A673 (cell line): ENCODE data around the gene AGAP1. TPM values are rescaled to one million over a fixed set of nuclear protein-coding genes. Genes with fewer than 3 reads are reported as not detected.

Experiments used
- BruUV-seq: library from RNA; stranded (reverse); fragments of 400-500 nt; replicated peaks from 2 replicates; lab custom pipeline; 2021; lab: Mats Ljungman, UMichigan
- CTCF ChIA-PET: fragments of 300-600 bp; sonication (Branson Sonifier 250); formaldehyde crosslinking; loops from one replicate; lab custom pipeline; 2022; ENCODE audit warnings: antibody characterized with exemption; lab: Charles Lee
- POLR2A ChIA-PET: fragments of 300-600 bp; sonication (Branson Sonifier 250); formaldehyde crosslinking; loops from one replicate; lab custom pipeline; 2022; ENCODE audit warnings: antibody characterized with exemption; ENCODE audit not compliant: low non-redundant PET; lab: Charles Lee
- DNase-seq: peaks from one replicate; pipeline ENCODE4 v3.0.0-alpha.2; 2015; ENCODE audit warnings: low spot score
- H3K27ac ChIP-seq: fragments of 200-600 bp; sonication (generic); 2 replicates; pipeline ENCODE4 v1.5.1; 2016; ENCODE audit warnings: mixed run types, low read depth, mild to moderate bottlenecking, mixed read lengths, antibody characterized with exemption, low read length; ENCODE audit not compliant: poor library complexity, severe bottlenecking
- H3K27me3 ChIP-seq: fragments of 200-600 bp; sonication (generic); replicated peaks from 2 replicates; pipeline ENCODE4 v1.6.1; 2017; ENCODE audit warnings: mixed run types, low read depth, mild to moderate bottlenecking, mixed read lengths, antibody characterized with exemption, low read length; ENCODE audit not compliant: insufficient read depth, poor library complexity
- H3K36me3 ChIP-seq: fragments of 200-600 bp; sonication (generic); 2 replicates; pipeline ENCODE4 v1.6.1; 2016; ENCODE audit warnings: mixed run types, mild to moderate bottlenecking, mixed read lengths, antibody characterized with exemption, low read length; ENCODE audit not compliant: insufficient read depth, poor library complexity, severe bottlenecking
- H3K4me1 ChIP-seq: fragments of 200-600 bp; sonication (generic); 2 replicates; pipeline ENCODE4 v1.6.1; 2017; ENCODE audit warnings: mixed run types, mild to moderate bottlenecking, mixed read lengths, antibody characterized with exemption, low read length; ENCODE audit not compliant: insufficient read depth, poor library complexity, severe bottlenecking
- H3K4me3 ChIP-seq: fragments of 200-600 bp; sonication (generic); 2 replicates; pipeline ENCODE4 v1.5.1; 2016; ENCODE audit warnings: low read depth, mixed run types, mild to moderate bottlenecking, mixed read lengths, low read length; ENCODE audit not compliant: poor library complexity, severe bottlenecking
- H3K9me3 ChIP-seq: fragments of 200-600 bp; sonication (generic); 2 replicates; pipeline ENCODE4 v1.6.1; 2016; ENCODE audit warnings: mixed run types, low read depth, mild to moderate bottlenecking, mixed read lengths, antibody characterized with exemption, low read length; ENCODE audit not compliant: poor library complexity, severe bottlenecking
- EZH2 ChIP-seq: fragments of 200-600 bp; sonication (generic); IDR thresholded peaks from 2 replicates; pipeline ENCODE4 v1.6.1; 2017; ENCODE audit warnings: borderline replicate concordance, low read depth, mild to moderate bottlenecking, mixed read lengths, antibody characterized with exemption, low read length; ENCODE audit not compliant: poor library complexity, severe bottlenecking
- intact Hi-C: fragments of 100-400 bp; cut with micrococcal nuclease; formaldehyde crosslinking; loops from one replicate; pipeline ENCODE4 v1.10.0; 2022; ENCODE audit not compliant: unreplicated experiment
- total RNA-seq: library from RNA; stranded (reverse); gene quantifications from 2 replicates; pipeline ENCODE4 v1.2.3, GENCODE V29; 2021
- TF ChIP-seq, protein P1 (sequence below): fragments of 300-800, 200-600 bp; sonication (generic); conservative IDR thresholded peaks from 2 replicates; pipeline ENCODE4 v1.5.1; 2017; ENCODE audit warnings: low read depth, mild to moderate bottlenecking, antibody characterized with exemption, low read length, moderate library complexity, mixed read lengths

Gene AGAP1
- total RNA-seq, 1 experiment from 2014 or later: 25.3 TPM

DNA sequence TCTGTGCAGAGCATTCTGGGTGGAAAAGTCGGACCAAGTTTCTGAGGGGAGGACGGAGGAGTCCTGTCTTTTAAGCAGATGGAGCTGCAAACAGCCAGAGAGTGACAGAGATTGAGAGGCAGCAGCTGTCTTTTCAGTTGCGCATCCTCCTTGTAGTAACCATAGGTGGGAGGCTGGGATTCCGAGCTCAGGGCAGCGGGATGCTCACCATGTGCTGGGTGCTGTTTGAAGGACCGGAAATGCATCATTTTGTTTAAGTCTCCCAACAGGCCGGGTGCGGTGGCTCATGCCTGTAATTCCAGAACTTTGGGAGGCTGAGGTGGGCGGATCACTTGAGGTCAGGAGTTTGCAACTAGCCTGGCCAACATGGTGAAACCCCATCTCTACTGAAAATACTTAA lies 93.4 kb downstream of the AGAP1 start:
- Histone ChIP-seq H3K36me3 (no peaks in the 10 kb centered on the region), H3K27ac (no peak overlapping the region), H3K4me1 (no peaks in the 10 kb centered on the region), H3K4me3 (no peak overlapping the region), H3K27me3 (no peaks in the 10 kb centered on the region), H3K9me3 (no peaks in the 10 kb centered on the region)
- DNase-seq: no peak
- ChIA-PET CTCF (no interaction called here), POLR2A (no interaction called here)
- TF ChIP-seq EZH2: no peak
- TF ChIP-seq, protein P1, sequence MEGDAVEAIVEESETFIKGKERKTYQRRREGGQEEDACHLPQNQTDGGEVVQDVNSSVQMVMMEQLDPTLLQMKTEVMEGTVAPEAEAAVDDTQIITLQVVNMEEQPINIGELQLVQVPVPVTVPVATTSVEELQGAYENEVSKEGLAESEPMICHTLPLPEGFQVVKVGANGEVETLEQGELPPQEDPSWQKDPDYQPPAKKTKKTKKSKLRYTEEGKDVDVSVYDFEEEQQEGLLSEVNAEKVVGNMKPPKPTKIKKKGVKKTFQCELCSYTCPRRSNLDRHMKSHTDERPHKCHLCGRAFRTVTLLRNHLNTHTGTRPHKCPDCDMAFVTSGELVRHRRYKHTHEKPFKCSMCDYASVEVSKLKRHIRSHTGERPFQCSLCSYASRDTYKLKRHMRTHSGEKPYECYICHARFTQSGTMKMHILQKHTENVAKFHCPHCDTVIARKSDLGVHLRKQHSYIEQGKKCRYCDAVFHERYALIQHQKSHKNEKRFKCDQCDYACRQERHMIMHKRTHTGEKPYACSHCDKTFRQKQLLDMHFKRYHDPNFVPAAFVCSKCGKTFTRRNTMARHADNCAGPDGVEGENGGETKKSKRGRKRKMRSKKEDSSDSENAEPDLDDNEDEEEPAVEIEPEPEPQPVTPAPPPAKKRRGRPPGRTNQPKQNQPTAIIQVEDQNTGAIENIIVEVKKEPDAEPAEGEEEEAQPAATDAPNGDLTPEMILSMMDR: no peak
- BruUV-seq: no TSS peak
- intact Hi-C loops: no loop called here

DNA sequence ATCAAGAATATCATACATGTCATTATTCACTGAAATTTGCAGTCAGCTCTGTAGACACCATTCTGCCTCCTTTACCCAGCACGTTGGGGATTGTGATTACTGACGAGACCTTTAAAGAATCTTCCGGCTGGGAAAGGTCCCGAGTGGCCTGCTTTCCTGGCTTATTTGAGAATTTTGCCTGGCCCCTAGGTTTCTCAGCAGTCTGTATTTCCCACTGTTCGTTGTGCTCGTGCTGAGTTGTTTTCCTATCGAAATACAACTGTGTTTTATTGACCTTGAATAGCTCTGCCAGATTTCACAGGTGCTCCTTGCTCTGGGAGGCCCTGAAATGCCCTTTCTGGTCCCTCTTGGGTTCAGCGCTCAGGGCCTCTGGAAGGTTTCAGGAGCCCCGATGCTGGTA lies 94.9 kb downstream of the AGAP1 start:
- no peaks in the 10 kb centered on the region for H3K9me3 ChIP-seq
- no peak overlapping the region for H3K27ac ChIP-seq
- ChIA-PET POLR2A (no interaction called here), CTCF (no interaction called here)
- no TSS peak for BruUV-seq
- H3K27me3 ChIP-seq: no peaks in the 10 kb centered on the region
- TF ChIP-seq, protein P1: no peak
- no peak for TF ChIP-seq EZH2
- H3K36me3 ChIP-seq: no peaks in the 10 kb centered on the region
- no peak overlapping the region for H3K4me3 ChIP-seq
- intact Hi-C loops: no loop called here
- no peaks in the 10 kb centered on the region for H3K4me1 ChIP-seq
- DNase-seq: no peak

DNA sequence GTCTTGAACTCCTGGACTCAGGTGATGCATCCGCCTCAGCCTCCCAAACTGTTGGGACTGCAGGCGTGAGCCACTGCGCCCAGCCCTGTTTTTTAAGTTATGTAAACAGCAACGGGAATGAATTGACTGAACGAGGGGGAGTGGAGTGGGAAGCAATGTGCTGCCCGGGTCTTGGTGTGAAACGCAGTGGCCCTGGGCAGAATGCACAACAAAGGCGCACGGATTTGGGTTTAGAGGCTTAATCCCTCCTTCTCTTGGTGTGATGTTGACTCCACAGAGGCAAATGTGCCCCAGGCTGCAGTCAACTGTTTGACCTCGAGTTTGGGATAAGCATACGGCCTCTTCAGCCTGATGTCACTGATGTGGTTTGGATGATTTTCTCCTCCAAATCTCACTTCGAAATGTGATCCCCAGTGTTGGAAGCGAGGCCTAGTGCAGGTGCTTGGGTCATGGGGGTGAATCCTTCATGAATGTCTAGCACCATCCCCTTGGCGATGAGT lies 97.4 kb downstream of the AGAP1 start:
- no peak for DNase-seq
- POLR2A ChIA-PET: no interaction called here
- CTCF ChIA-PET: no interaction called here
- no peaks in the 10 kb centered on the region for H3K27me3 ChIP-seq
- H3K27ac ChIP-seq: no peak overlapping the region
- no TSS peak for BruUV-seq
- no peak overlapping the region for H3K4me3 ChIP-seq
- no peak for TF ChIP-seq EZH2
- TF ChIP-seq, protein P1: no peak
- H3K4me1 ChIP-seq: no peaks in the 10 kb centered on the region
- no peaks in the 10 kb centered on the region for H3K36me3 ChIP-seq
- intact Hi-C loops: loop anchor here (5.0 kb wide), 3 partner anchors 94 to 1039 kb away; no protein-coding TSS in a partner anchor
- no peaks in the 10 kb centered on the region for H3K9me3 ChIP-seq
